Neuron (in vitro differentiated cells): ENCODE results near the gene CA5B.
"Not testable (repeated sequence)": the region's sequence is repeated elsewhere in the genome, so short reads cannot be mapped to it uniquely, and the experiment has no call there.

Source experiments
- H2AFZ ChIP-seq: one replicate; pipeline ENCODE4 v1.6.1; 2013; ENCODE audit warnings: low read depth, mild to moderate bottlenecking, inconsistent platforms, low read length, moderate library complexity
- H3K27me3 ChIP-seq: one replicate; pipeline ENCODE4 v1.6.1; 2013; ENCODE audit warnings: low read length; ENCODE audit not compliant: insufficient read depth
- H3K36me3 ChIP-seq: one replicate; pipeline ENCODE4 v1.6.1; 2013; ENCODE audit warnings: low read length; ENCODE audit not compliant: insufficient read depth
- H3K4me1 ChIP-seq: one replicate; pipeline ENCODE4 v1.6.1; 2013; ENCODE audit warnings: low read length; ENCODE audit not compliant: insufficient read depth
- H3K4me3 ChIP-seq: 2 replicates; pipeline ENCODE4 v1.5.1; 2013; ENCODE audit warnings: mild to moderate bottlenecking, low read length, moderate library complexity
- H3K9me3 ChIP-seq: one replicate; pipeline ENCODE4 v1.6.1; 2013; ENCODE audit warnings: low read length

CA5B gene

GRCh38 chrX:15808254-15808653, 70.2 kb downstream of the CA5B start:
- Histone ChIP-seq H3K9me3 (no peaks in the 10 kb centered on the region), H3K27me3 (no peaks in the 10 kb centered on the region), H3K36me3 (peaks cover 51% of the 10 kb centered on the region), H3K4me1 (no peaks in the 10 kb centered on the region), H2AFZ (no peak overlapping the region), H3K4me3 (no peak overlapping the region)

- peaks cover 9% of the 10 kb centered on the region for H3K4me1 ChIP-seq
- H3K36me3 ChIP-seq: peaks cover 51% of the 10 kb centered on the region
- no peak overlapping the region for H3K4me3 ChIP-seq
- no peak overlapping the region for H2AFZ ChIP-seq
- no peaks in the 10 kb centered on the region for H3K9me3 ChIP-seq
- H3K27me3 ChIP-seq: no peaks in the 10 kb centered on the region
Observed at GRCh38 chrX:15812192-15812938, 74.3 kb downstream of the CA5B start.

GRCh38 chrX:15813416-15813815, 75.3 kb downstream of the CA5B start:
- H3K4me1 ChIP-seq: peaks cover 9% of the 10 kb centered on the region
- H3K27me3 ChIP-seq: no peaks in the 10 kb centered on the region
- no peak overlapping the region for H2AFZ ChIP-seq
- H3K4me3 ChIP-seq: no peak overlapping the region
- H3K9me3 ChIP-seq: no peaks in the 10 kb centered on the region
- H3K36me3 ChIP-seq: peaks cover 54% of the 10 kb centered on the region

- H3K9me3 ChIP-seq: no peaks in the 10 kb centered on the region
- H3K4me1 ChIP-seq: peaks cover 9% of the 10 kb centered on the region
- H3K4me3 ChIP-seq: no peak overlapping the region
- H3K27me3 ChIP-seq: no peaks in the 10 kb centered on the region
- H2AFZ ChIP-seq: no peak overlapping the region
- peaks cover 44% of the 10 kb centered on the region for H3K36me3 ChIP-seq
Observed at GRCh38 chrX:15814771-15815365, 76.8 kb downstream of the CA5B start.

- Histone ChIP-seq H2AFZ (no peak overlapping the region), H3K4me1 (peaks cover 9% of the 10 kb centered on the region), H3K4me3 (no peak overlapping the region), H3K9me3 (no peaks in the 10 kb centered on the region), H3K36me3 (peaks cover 47% of the 10 kb centered on the region), H3K27me3 (no peaks in the 10 kb centered on the region)
Observed at GRCh38 chrX:15815779-15816437, 77.8 kb downstream of the CA5B start.

- H3K27me3 ChIP-seq: no peaks in the 10 kb centered on the region
- H3K9me3 ChIP-seq: no peaks in the 10 kb centered on the region
- no peak overlapping the region for H2AFZ ChIP-seq
- H3K4me1 ChIP-seq: peaks cover 9% of the 10 kb centered on the region
- peaks cover 48% of the 10 kb centered on the region for H3K36me3 ChIP-seq
- H3K4me3 ChIP-seq: no peak overlapping the region
Observed at GRCh38 chrX:15816438-15816809, 78.4 kb downstream of the CA5B start.

- no peak overlapping the region for H2AFZ ChIP-seq
- no peaks in the 10 kb centered on the region for H3K9me3 ChIP-seq
- H3K4me3 ChIP-seq: no peak overlapping the region
- H3K4me1 ChIP-seq: peaks cover 9% of the 10 kb centered on the region
- H3K27me3 ChIP-seq: no peaks in the 10 kb centered on the region
- H3K36me3 ChIP-seq: peaks cover 48% of the 10 kb centered on the region
Observed at GRCh38 chrX:15816886-15817285, 78.8 kb downstream of the CA5B start.

- Histone ChIP-seq H3K27me3 (no peaks in the 10 kb centered on the region), H3K36me3 (peaks cover 45% of the 10 kb centered on the region), H3K9me3 (no peaks in the 10 kb centered on the region), H3K4me1 (peaks cover 9% of the 10 kb centered on the region), H3K4me3 (no peak overlapping the region), H2AFZ (no peak overlapping the region)
Observed at GRCh38 chrX:15820106-15821073, 82.3 kb downstream of the CA5B start.

- no peak overlapping the region for H3K4me3 ChIP-seq
- peaks cover 57% of the 10 kb centered on the region for H3K36me3 ChIP-seq
- no peaks in the 10 kb centered on the region for H3K27me3 ChIP-seq
- no peaks in the 10 kb centered on the region for H3K9me3 ChIP-seq
- H2AFZ ChIP-seq: no peak overlapping the region
- no peaks in the 10 kb centered on the region for H3K4me1 ChIP-seq
Observed at GRCh38 chrX:15822922-15823321, 84.9 kb downstream of the CA5B start.

- H3K9me3 ChIP-seq: no peaks in the 10 kb centered on the region
- no peak overlapping the region for H3K4me3 ChIP-seq
- no peak overlapping the region for H2AFZ ChIP-seq
- H3K36me3 ChIP-seq: peaks cover 62% of the 10 kb centered on the region
- no peaks in the 10 kb centered on the region for H3K4me1 ChIP-seq
- H3K27me3 ChIP-seq: no peaks in the 10 kb centered on the region
Observed at GRCh38 chrX:15825936-15826335, 87.9 kb downstream of the CA5B start.

- H3K36me3 ChIP-seq: peaks cover 52% of the 10 kb centered on the region
- no peak overlapping the region for H3K4me3 ChIP-seq
- no peaks in the 10 kb centered on the region for H3K4me1 ChIP-seq
- H3K9me3 ChIP-seq: no peaks in the 10 kb centered on the region
- no peaks in the 10 kb centered on the region for H3K27me3 ChIP-seq
- H2AFZ ChIP-seq: no peak overlapping the region
Observed at GRCh38 chrX:15829217-15829616, 91.1 kb downstream of the CA5B start.

- not testable (repeated sequence) for H3K4me3 ChIP-seq, H3K9me3 ChIP-seq, H2AFZ ChIP-seq, H3K27me3 ChIP-seq, H3K4me1 ChIP-seq
- peaks cover 54% of the 10 kb centered on the region for H3K36me3 ChIP-seq
Observed at GRCh38 chrX:15831347-15831746, 93.3 kb downstream of the CA5B start.

- Histone ChIP-seq H3K4me1 (no peaks in the 10 kb centered on the region), H3K27me3 (no peaks in the 10 kb centered on the region), H3K4me3 (no peak overlapping the region), H3K36me3 (peaks cover 49% of the 10 kb centered on the region), H3K9me3 (no peaks in the 10 kb centered on the region), H2AFZ (no peak overlapping the region)
Observed at GRCh38 chrX:15834053-15834452, 96.0 kb downstream of the CA5B start.
